PC-9 (cell line): Measurements from ENCODE around the gene HHAT. TPM values are rescaled to one million over a fixed set of nuclear protein-coding genes. Genes with fewer than 3 reads are reported as not detected.

Source experiments
- BruUV-seq: library from RNA; stranded (reverse); fragments of 400-500 nt; replicated peaks from 2 replicates; lab custom pipeline; 2021; lab: Mats Ljungman, UMichigan
- CTCF ChIA-PET: fragments of 300-600 bp; sonication (Branson Sonifier 250); formaldehyde crosslinking; loops from one replicate; lab custom pipeline; 2022; ENCODE audit warnings: antibody characterized with exemption; lab: Charles Lee
- POLR2A ChIA-PET: fragments of 300-600 bp; sonication (Branson Sonifier 250); formaldehyde crosslinking; loops from one replicate; lab custom pipeline; 2022; ENCODE audit warnings: antibody characterized with exemption; ENCODE audit not compliant: unreplicated experiment; lab: Charles Lee
- DNase-seq, 2 experiments: peaks; one replicate each; pipeline versions ENCODE4 v3.0.0 to v3.0.0-alpha.2; 2015 to 2022; ENCODE audit warnings: mixed read lengths in 1 of 2
- H2AFZ ChIP-seq: fragments of 200-600 bp; sonication (generic); 2 replicates; pipeline ENCODE4 v1.8.1; 2017; ENCODE audit warnings: antibody characterized with exemption
- H3F3A ChIP-seq: fragments of 200-600 bp; sonication (generic); 2 replicates; pipeline ENCODE4 v1.8.1; 2017; ENCODE audit warnings: antibody characterized with exemption, mild to moderate bottlenecking, low read depth; ENCODE audit not compliant: insufficient read depth
- H3K27ac ChIP-seq: fragments of 200-600 bp; sonication (generic); 2 replicates; pipeline ENCODE4 v1.6.1; 2016; ENCODE audit warnings: mixed run types
- H3K27me3 ChIP-seq: fragments of 200-600 bp; sonication (generic); 2 replicates; pipeline ENCODE4 v1.6.1; 2016; ENCODE audit warnings: low read depth, mixed run types; ENCODE audit not compliant: insufficient read depth
- H3K36me3 ChIP-seq: fragments of 200-600 bp; sonication (generic); 2 replicates; pipeline ENCODE4 v1.6.1; 2016; ENCODE audit warnings: low read depth, mixed run types
- H3K4me1 ChIP-seq: fragments of 200-600 bp; sonication (generic); replicated peaks from 2 replicates; pipeline ENCODE4 v1.6.1; 2016; ENCODE audit warnings: mixed run types; ENCODE audit not compliant: insufficient read depth
- H3K4me2 ChIP-seq: fragments of 200-600 bp; sonication (generic); 2 replicates; pipeline ENCODE4 v1.6.1; 2017; ENCODE audit warnings: mixed run types
- H3K4me3 ChIP-seq: fragments of 200-600 bp; sonication (generic); 2 replicates; pipeline ENCODE4 v1.6.1; 2016; ENCODE audit warnings: mixed run types
- H3K79me2 ChIP-seq: fragments of 200-600 bp; sonication (generic); 2 replicates; pipeline ENCODE4 v1.6.1; 2017; ENCODE audit warnings: low read depth, mixed run types
- H3K9me2 ChIP-seq: fragments of 200-600 bp; sonication (generic); 2 replicates; pipeline ENCODE4 v1.8.1; 2017; ENCODE audit warnings: mild to moderate bottlenecking; ENCODE audit not compliant: insufficient read depth
- H3K9me3 ChIP-seq: fragments of 200-600 bp; sonication (generic); 2 replicates; pipeline ENCODE4 v1.8.1; 2016; ENCODE audit warnings: low read depth; ENCODE audit not compliant: insufficient read depth
- H4K20me1 ChIP-seq: fragments of 200-600 bp; sonication (generic); 2 replicates; pipeline ENCODE4 v1.8.1; 2017; ENCODE audit not compliant: insufficient read depth
- CTCF ChIP-seq: fragments of 200-600 bp; sonication (generic); conservative IDR thresholded peaks from 2 replicates; pipeline ENCODE4 v1.6.1; 2017; ENCODE audit warnings: mixed run types, antibody characterized with exemption, mild to moderate bottlenecking, moderate library complexity
- EZH2 ChIP-seq: fragments of 200-600 bp; sonication (generic); IDR thresholded peaks from 2 replicates; pipeline ENCODE4 v1.8.0; 2017; ENCODE audit warnings: antibody characterized with exemption, low read depth
- intact Hi-C: fragments of 100-400 bp; cut with micrococcal nuclease; formaldehyde crosslinking; loops from one replicate; pipeline ENCODE4 v1.10.0; 2022; ENCODE audit not compliant: unreplicated experiment
- total RNA-seq: library from RNA; stranded (reverse); gene quantifications from 2 replicates; pipeline ENCODE4 v1.2.3, GENCODE V29; 2021

Gene HHAT
- total RNA-seq, 1 experiment from 2014 or later = 5.3 TPM

GRCh38 chr1:210407887-210408252, 79.2 kb downstream of the HHAT start:
- H4K20me1 ChIP-seq = no peaks in the 10 kb centered on the region
- no peaks in the 10 kb centered on the region for H3K79me2 ChIP-seq
- no peaks in the 10 kb centered on the region for H3K9me2 ChIP-seq
- no peak overlapping the region for H3K27ac ChIP-seq
- CTCF ChIA-PET = no interaction called here
- POLR2A ChIA-PET = no interaction called here
- no peak overlapping the region for H3K4me2 ChIP-seq
- DNase-seq = no peak
- TF ChIP-seq EZH2 = no peak
- TF ChIP-seq CTCF = no peak
- no peaks in the 10 kb centered on the region for H3K9me3 ChIP-seq
- intact Hi-C loops = loop anchor here (1.0 to 10.0 kb wide), 5 partner anchors 39 to 1107 kb away; partner anchors contain the start of gene KCNH1
- H3K4me1 ChIP-seq = no peaks in the 10 kb centered on the region
- no peaks in the 10 kb centered on the region for H3K27me3 ChIP-seq
- no TSS peak for BruUV-seq
- H3F3A ChIP-seq = no peaks in the 10 kb centered on the region
- no peaks in the 10 kb centered on the region for H3K36me3 ChIP-seq
- H3K4me3 ChIP-seq = no peak overlapping the region
- H2AFZ ChIP-seq = no peak overlapping the region

- H3K36me3 ChIP-seq = no peaks in the 10 kb centered on the region
- POLR2A ChIA-PET = no interaction called here
- no peaks in the 10 kb centered on the region for H3K4me1 ChIP-seq
- H4K20me1 ChIP-seq = no peaks in the 10 kb centered on the region
- BruUV-seq = no TSS peak
- no peak overlapping the region for H2AFZ ChIP-seq
- no peak overlapping the region for H3K4me3 ChIP-seq
- no peaks in the 10 kb centered on the region for H3K79me2 ChIP-seq
- no peaks in the 10 kb centered on the region for H3K27me3 ChIP-seq
- no peaks in the 10 kb centered on the region for H3K9me3 ChIP-seq
- DNase-seq = no peak
- TF ChIP-seq EZH2 = no peak
- no peak for TF ChIP-seq CTCF
- H3K27ac ChIP-seq = no peak overlapping the region
- peaks cover 4% of the 10 kb centered on the region; the same call in 1 of the 2 replicates for H3K9me2 ChIP-seq
- no peaks in the 10 kb centered on the region for H3F3A ChIP-seq
- H3K4me2 ChIP-seq = no peak overlapping the region
- CTCF ChIA-PET = no interaction called here
- intact Hi-C loops = no loop called here
These were observed 83.5 kb downstream of the HHAT start for GRCh38 chr1:210412240-210412639.

- H2AFZ ChIP-seq = no peak overlapping the region
- no peak for DNase-seq
- no peaks in the 10 kb centered on the region for H3F3A ChIP-seq
- no peak for TF ChIP-seq CTCF
- no peak for TF ChIP-seq EZH2
- intact Hi-C loops = no loop called here
- H3K27ac ChIP-seq = no peak overlapping the region
- CTCF ChIA-PET = no interaction called here
- POLR2A ChIA-PET = no interaction called here
- H3K4me1 ChIP-seq = no peaks in the 10 kb centered on the region
- H4K20me1 ChIP-seq = no peaks in the 10 kb centered on the region
- no peaks in the 10 kb centered on the region for H3K79me2 ChIP-seq
- no peak overlapping the region for H3K4me3 ChIP-seq
- peaks cover 4% of the 10 kb centered on the region; the same call in 1 of the 2 replicates for H3K9me2 ChIP-seq
- H3K36me3 ChIP-seq = no peaks in the 10 kb centered on the region
- no peaks in the 10 kb centered on the region for H3K27me3 ChIP-seq
- H3K4me2 ChIP-seq = no peak overlapping the region
- no peaks in the 10 kb centered on the region for H3K9me3 ChIP-seq
- no TSS peak for BruUV-seq
These were observed 85.2 kb downstream of the HHAT start for GRCh38 chr1:210413951-210414350.
